GM19099 (cell line): ENCODE measurements around the gene AP4M1.

Experiments used
- POLR2A ChIP-seq: IDR thresholded peaks from 3 replicates; pipeline ENCODE4 v1.6.1; 2011; ENCODE audit warnings: low read depth; ENCODE audit not compliant: insufficient read length; ENCODE audit errors: extremely low read depth

AP4M1 gene

GRCh38 chr7:100130608-100131453 lies 29.4 kb downstream of the AP4M1 start:
- TF ChIP-seq POLR2A, result no peak

- TF ChIP-seq POLR2A, result no peak
These were observed 30.7 kb downstream of the AP4M1 start for GRCh38 chr7:100132126-100132525.

- TF ChIP-seq POLR2A, result no peak
These were observed 31.3 kb downstream of the AP4M1 start for GRCh38 chr7:100132697-100133151.

GRCh38 chr7:100137851-100138760 lies 36.7 kb downstream of the AP4M1 start:
- TF ChIP-seq POLR2A, result no peak

GRCh38 chr7:100141555-100141949 lies 40.1 kb downstream of the AP4M1 start:
- TF ChIP-seq POLR2A, result no peak

GRCh38 chr7:100142461-100142860 lies 41.0 kb downstream of the AP4M1 start:
- TF ChIP-seq POLR2A, result no peak

- no peak for TF ChIP-seq POLR2A
These were observed 45.8 kb downstream of the AP4M1 start for GRCh38 chr7:100147278-100147677.

GRCh38 chr7:100148225-100148558 lies 46.7 kb downstream of the AP4M1 start:
- no peak for TF ChIP-seq POLR2A

- peak; percentile 89 for TF ChIP-seq POLR2A
These were observed 47.3 kb downstream of the AP4M1 start, which contains the start of gene LAMTOR4 for GRCh38 chr7:100148559-100149328. TSS of gene LAMTOR4 (plus strand) at chr7:100148918. CDS start at chr7:100148973, 55 bp downstream.

GRCh38 chr7:100152404-100152803 lies 51.0 kb downstream of the AP4M1 start:
- no peak for TF ChIP-seq POLR2A

GRCh38 chr7:100152937-100153666 lies 51.7 kb downstream of the AP4M1 start:
- no peak for TF ChIP-seq POLR2A

GRCh38 chr7:100153708-100154535 lies 52.5 kb downstream of the AP4M1 start:
- TF ChIP-seq POLR2A, result no peak
